NCI-H2171 treated with DMSO at 0.1 percent for 48 hours (cell line): Measurements from ENCODE around the gene TM9SF2.
A peak's percentile ranks its signal among the peaks of the same experiment; 100 is the strongest.
"Not testable (repeated sequence)": the region's sequence is repeated elsewhere in the genome, so short reads cannot be mapped to it uniquely, and the experiment has no call there.

Source experiments
- DNase-seq: peaks from one replicate; lab custom pipeline; 2025; lab: John Stamatoyannopoulos, UW

The TM9SF2 gene, protein sequence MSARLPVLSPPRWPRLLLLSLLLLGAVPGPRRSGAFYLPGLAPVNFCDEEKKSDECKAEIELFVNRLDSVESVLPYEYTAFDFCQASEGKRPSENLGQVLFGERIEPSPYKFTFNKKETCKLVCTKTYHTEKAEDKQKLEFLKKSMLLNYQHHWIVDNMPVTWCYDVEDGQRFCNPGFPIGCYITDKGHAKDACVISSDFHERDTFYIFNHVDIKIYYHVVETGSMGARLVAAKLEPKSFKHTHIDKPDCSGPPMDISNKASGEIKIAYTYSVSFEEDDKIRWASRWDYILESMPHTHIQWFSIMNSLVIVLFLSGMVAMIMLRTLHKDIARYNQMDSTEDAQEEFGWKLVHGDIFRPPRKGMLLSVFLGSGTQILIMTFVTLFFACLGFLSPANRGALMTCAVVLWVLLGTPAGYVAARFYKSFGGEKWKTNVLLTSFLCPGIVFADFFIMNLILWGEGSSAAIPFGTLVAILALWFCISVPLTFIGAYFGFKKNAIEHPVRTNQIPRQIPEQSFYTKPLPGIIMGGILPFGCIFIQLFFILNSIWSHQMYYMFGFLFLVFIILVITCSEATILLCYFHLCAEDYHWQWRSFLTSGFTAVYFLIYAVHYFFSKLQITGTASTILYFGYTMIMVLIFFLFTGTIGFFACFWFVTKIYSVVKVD

GRCh38 chr13:99501184-99501847 is at the start of gene TM9SF2:
Gene TM9SF2, plus strand, starts transcription at chr13:99501472. Its CDS starts 135 bp downstream, at chr13:99501607.
- DNase-seq, result peak; percentile 98

DNA sequence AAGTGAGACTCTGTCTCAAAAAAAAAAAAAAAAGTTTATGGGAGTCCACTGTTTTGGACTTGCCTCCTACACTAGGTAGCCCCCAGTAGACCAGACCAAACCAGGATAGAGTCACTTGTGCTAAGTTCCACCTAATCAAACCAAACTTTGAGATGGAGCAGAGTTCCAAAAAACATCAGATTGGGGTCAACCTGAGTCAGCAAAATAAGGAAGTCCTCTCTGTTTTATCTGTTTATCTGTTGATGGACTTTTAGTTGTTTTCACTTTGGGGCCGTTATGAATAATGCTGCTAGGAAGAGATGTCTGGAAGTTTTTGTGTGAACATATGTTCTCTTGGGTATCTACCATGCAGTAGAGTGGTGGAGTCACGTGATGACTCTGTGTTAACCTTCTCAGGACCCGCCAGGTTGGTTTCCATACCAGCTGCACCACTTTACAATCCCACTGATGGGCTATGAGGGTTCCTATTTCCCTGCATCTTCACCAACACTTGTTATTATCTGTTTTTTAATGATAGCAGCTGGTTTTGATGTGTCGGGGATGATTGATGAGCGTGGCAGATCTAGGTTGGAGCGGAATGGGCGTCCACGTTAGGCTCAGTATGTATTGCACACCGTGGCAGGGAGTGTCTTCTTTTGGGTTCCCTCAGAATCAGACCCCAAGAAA is 46.6 kb upstream of the TM9SF2 start:
- no peak for DNase-seq

DNA sequence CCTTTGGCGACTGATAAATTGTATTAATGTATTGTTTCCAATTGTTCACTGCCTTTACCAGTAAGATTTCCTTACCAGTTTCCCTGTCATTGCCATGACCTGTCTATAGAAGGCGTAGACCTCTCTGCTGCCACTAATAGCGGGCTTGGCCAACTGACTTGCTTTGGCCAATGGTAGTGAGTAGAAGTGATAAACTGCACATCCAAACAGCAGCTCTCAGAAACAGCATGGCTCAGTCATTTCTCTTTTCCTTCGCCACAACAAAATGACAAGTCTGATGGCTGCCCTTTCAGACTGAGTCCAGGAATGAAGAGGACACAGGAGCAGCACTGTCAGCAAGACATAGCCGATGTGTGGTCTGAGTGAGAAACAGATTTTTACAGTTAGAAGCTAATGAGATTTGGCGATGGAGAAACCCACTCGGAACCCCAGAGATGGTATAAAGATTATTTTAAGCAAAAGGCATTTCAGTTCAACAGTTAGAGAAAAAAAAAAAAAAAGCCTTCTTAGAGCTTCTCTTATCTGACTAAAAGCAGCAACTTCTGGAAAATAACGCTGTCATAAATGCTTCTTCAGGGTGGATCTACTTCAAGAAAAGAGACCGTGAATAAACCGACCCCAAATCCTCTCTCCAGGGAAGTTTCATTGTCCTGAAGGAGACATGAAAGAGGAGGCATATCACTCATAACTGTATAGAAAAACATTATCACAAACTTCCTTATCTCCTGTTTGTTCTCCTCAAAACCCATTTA is 42.0 kb upstream of the TM9SF2 start:
- DNase-seq, result no peak

DNA sequence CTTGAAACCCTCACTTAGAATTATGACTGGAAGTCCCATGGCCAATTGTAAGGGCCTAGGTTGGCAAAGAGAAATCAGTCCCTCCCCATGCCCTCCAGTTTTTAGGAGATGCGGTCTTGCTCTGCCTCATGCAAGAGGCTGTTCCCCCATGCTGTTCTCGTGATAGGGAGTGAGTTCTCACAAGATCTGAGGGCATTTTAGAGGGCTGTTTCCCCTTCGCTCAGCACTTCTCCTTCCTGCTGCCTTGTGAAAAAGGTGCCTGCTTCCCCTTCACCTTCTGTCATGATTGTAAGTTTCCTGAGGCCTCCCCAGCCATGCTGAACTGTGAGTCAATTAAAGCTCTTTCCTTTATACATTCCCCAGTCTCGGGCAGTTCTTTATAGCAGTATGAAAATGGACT is 40.5 kb upstream of the TM9SF2 start:
- not testable (repeated sequence) for DNase-seq

DNA sequence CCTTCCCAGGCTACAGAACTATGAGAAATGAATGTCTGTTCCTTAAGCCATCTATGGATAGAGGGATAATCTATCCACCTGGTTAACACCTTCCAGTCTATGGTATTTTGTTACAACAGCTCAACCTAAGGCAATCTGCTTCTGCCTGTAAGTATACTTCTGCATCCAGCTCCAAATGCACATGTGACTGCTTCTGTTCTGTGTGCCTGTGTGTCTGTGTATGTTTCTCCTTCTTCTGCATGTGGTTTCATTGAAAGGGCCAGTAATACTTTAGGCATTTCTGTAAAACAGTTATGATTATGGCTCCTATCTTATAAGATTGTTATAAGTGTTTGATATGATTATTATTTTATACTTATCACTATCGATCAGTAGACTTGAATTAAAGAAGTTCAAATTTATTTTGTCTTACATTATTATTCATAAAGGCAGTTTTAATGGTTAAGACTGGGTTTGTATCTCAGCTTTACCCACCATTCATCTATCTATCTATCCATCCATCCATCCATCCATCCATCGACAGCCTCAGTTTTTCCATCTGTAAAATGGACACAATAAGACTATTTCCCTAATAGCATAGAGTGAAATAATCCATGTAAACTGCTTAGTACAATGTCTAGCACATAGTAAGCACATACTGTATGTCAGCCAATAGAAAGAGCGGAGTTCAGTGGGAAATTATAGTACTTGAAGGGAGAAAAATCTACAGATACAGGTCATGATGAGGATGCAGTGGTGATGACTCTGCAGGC is 37.5 kb upstream of the TM9SF2 start:
- DNase-seq, result peak; percentile 83

DNA sequence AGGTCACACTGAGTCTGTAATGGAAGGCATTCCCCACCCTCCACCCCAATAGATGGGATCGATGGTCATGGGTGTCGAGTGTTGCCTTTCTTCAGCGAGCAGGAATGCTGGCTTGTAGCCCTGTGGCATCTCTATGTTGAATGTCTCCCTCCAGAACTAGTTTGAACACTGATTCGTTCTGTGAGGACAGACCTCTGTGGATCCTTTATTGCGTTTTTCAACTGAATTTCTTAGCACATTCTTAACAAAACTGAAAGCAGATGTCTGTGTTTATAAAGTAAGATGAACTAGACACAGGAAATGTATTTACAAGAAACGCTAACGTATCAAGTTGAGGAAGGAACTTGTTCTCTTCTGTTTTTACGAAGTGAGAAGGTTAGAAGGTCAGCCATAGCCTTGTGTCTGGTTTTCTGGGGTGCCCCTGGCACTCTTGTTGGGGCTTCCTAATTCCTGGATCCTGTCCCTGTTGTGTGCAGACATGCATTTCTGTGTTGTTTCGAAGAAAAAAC is 36.8 kb upstream of the TM9SF2 start:
- peak; percentile 7 for DNase-seq

DNA sequence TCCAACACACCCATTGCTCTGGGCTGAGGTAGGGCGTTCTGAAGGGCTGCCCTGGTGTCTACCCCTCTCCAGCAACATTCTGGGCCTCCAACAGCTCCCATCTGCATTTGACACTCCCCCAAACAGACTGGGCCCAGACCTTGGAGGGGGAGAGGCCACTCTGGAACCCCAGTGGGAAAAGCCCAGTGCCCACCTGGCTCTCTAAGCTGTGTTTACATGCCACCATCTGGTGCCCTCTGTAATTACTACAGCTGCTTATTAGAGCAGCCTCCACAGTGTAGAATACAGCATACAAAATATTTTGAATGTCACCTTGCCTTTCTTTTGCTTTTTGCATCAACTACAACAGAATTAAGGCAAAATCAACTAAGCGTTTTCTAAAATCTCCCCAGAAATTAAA is 35.8 kb upstream of the TM9SF2 start:
- peak; percentile 97 for DNase-seq

- peak; percentile 66 for DNase-seq
Measured at GRCh38 chr13:99467764-99468163, 33.5 kb upstream of the TM9SF2 start.

GRCh38 chr13:99469041-99469440 is 32.2 kb upstream of the TM9SF2 start:
- DNase-seq, result peak; percentile 96

DNA sequence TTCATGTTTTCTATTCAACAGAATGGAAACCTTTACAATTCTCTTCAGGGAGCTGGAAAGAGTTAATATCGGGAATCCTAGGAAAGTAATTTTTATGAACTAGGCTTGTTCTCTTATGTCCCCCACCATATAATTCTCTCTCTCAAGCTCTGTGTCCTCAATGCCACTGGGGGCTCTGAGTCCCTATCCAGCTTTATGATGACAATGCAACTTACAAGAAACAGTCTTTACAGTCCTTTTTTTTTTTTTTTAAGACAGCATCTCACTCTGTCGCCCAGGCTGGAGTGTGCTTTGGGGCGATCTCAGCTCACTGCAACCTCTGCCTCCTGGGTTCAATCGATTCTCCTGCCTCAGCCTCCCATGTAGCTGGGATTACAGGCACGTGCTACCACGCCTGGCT is 31.2 kb upstream of the TM9SF2 start:
- DNase-seq, result no peak

DNA sequence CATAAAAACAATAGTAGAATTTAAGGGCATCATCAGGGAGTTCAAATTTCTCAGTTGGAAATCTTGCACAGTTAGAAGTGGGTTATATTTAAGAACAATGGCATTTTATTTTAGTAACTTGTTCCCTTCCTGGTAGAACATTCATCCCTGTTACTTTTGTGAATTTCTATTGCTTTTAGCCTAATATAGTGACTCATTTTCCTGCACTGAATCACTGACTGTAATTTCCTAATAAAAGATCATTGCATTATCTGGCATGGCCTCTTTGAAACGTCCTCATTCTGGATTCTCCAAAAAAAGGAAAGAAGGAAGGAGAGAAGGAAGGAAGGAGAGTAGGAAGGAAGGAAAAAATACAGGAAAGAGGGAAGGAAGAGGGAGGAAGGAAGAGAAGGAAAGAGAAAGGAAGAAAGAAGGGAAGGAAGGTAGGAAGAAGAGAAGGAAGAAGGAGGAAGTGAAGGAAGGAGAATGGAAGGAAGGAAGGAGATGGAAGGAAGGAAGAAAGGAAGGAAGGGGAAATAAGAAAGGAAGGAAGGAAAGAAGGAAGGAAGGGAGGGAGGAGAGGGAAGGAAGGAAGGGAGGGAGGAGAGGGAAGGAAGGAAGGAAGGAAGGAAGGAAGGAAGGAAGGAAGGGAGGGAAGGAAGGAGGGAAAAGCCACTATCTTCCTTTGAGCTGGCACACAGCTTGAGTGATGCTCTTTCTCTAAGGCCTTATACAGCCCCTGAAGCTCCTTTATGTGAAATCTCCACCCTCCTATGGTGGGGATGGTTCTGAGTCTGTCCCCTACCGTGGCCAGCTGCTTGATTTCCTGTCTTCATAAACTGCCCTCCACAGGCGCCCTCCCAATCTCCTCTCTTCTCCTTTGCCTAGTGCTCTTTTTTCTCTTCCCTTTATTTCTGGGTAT is 29.8 kb upstream of the TM9SF2 start:
- DNase-seq, result no peak

- no peak for DNase-seq
Measured at GRCh38 chr13:99472122-99472440, 29.2 kb upstream of the TM9SF2 start.

DNA sequence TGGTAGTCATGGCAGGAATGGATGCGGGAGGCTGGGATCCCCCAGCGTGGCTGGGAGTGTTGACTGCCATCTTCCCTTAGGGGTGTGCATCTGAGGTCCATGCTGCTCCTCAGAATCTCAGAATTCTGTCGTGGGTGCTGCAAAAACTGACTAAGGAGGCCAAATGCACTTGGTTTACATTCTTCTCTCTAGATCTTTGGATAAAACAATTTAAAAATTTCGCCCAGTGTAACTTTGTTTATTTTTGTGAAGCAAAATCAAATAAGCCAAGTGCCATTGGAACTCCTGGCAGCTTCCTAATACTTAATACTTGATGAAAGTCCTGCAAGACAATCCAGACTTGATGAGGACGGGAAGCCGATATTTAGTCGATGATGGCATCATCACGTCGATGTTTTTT is 27.8 kb upstream of the TM9SF2 start:
- DNase-seq, result no peak

GRCh38 chr13:99476648-99477047 is 24.6 kb upstream of the TM9SF2 start:
- DNase-seq, result no peak

- no peak for DNase-seq
Measured at GRCh38 chr13:99477493-99477892, 23.8 kb upstream of the TM9SF2 start.

DNA sequence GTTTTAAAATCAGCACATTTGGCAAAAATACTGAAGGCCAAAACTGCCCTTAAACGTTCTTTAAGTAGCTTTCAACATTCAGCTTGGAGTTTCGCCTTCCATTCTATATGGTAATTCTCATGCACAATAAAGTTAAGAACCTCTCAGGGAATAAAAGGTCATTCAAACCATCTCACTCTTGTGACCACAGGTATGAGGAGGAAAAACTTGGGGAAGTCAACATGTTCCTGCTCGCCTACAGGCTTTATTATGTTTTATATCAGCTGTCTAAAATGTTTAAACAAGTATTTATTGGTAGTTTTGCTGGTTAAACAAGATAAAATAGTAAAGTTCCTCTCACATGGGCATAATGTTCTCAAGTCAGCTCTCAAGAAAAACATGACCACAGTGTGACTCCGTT is 19.9 kb upstream of the TM9SF2 start:
- DNase-seq, result no peak

- no peak for DNase-seq
Measured at GRCh38 chr13:99484473-99484872, 16.8 kb upstream of the TM9SF2 start.

- DNase-seq, result no peak
Measured at GRCh38 chr13:99486996-99487395, 14.3 kb upstream of the TM9SF2 start.

DNA sequence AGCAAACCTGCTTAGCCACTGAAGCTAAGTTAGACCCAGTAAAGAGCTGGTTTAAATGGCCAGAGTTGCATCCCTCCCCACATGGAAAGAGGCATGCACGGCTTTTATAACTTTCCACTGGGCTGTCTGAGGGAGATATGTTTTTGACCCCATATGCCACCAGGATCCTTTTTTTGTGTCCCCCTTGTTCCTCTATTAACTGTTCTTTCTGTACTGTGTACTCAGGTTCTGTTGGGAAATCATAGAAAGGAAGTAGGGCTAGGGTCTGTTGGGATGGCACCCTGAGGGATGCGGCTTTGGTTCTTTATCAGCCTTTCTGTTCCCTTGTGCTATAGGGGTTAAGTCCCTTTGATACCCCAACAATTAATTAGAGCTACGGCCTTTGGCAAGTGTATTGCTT is 12.2 kb upstream of the TM9SF2 start:
- DNase-seq, result no peak

- DNase-seq, result not testable (repeated sequence)
Measured at GRCh38 chr13:99491750-99492149, 9.5 kb upstream of the TM9SF2 start.
